ENCODE measurements around the gene MAPT. TPM values are rescaled to one million over a fixed set of nuclear protein-coding genes. Genes with fewer than 3 reads are reported as not detected.

MAPT gene
- total RNA-seq (2021) (8.3 and 14.7 TPM in 2 replicates), Bru-seq, nascent RNA (percentile 40 among the genes with signal in this experiment), BruChase-seq, experiment 1, labeled RNA remaining after a 2-hour chase (percentile 49 among the genes with signal in this experiment), BruChase-seq, experiment 2, labeled RNA remaining after a 6-hour chase (percentile 49 among the genes with signal in this experiment)
- long read RNA-seq, full-length matches to known transcripts: 9 of 23 reads
- long read RNA-seq, partial matches to known transcripts: 2 of 23 reads
- long read RNA-seq, other reads (novel, unspliced or antisense): 12 of 23 reads

- peaks cover 25% of the 10 kb centered on the region for H3K27me3 ChIP-seq (replicated peaks; ENCODE audit: insufficient read depth, low read depth, low read length, poor library complexity)
- no peaks in the 10 kb centered on the region for H3K4me1 ChIP-seq (ENCODE audit: insufficient read depth, low read length, poor library complexity, severe bottlenecking)
- no peaks in the 10 kb centered on the region for H3K36me3 ChIP-seq (ENCODE audit: insufficient read depth, low read length, poor library complexity, severe bottlenecking)
- CTCF ChIA-PET: interaction anchor here (0.6 to 1.0 kb wide), 3 partner anchors 26 to 299 kb away, joined by 3 to 9 read pairs (median 4); partner anchors contain the start of gene KANSL1
- BruUV-seq (replicated peaks): no TSS peak
- POLR2A ChIA-PET (ENCODE audit: low non-redundant PET): no interaction called here
- no peak for TF ChIP-seq EZH2 (IDR thresholded peaks at IDR 0.05; ENCODE audit: borderline replicate concordance, low read depth, low read length, poor library complexity, severe bottlenecking)
- peak; percentile 46; the same call in 1 of the 2 replicates for TF ChIP-seq CTCF (conservative IDR thresholded peaks at IDR 0.05; ENCODE audit: low read depth, low read length)
- intact Hi-C loops (cut with micrococcal nuclease; ENCODE audit: unreplicated experiment): no loop called here
- peak within 1 kb of the TSS; percentile 60 for H3K4me3 ChIP-seq (ENCODE audit: low read depth, low read length, poor library complexity, severe bottlenecking)
- H3K9me3 ChIP-seq (ENCODE audit: low read depth, low read length, poor library complexity, severe bottlenecking): no peaks in the 10 kb centered on the region
- H3K27ac ChIP-seq (ENCODE audit: low read depth, low read length, poor library complexity, severe bottlenecking): no peak within 1 kb of the TSS
- DNase-seq (ENCODE audit: low spot score): peak; percentile 83
Measured at GRCh38 chr17:45894022-45894784, at the start of gene MAPT. Gene MAPT (plus strand): TSS chr17:45894554. CDS start chr17:45962338, 67,784 bp downstream.

DNA sequence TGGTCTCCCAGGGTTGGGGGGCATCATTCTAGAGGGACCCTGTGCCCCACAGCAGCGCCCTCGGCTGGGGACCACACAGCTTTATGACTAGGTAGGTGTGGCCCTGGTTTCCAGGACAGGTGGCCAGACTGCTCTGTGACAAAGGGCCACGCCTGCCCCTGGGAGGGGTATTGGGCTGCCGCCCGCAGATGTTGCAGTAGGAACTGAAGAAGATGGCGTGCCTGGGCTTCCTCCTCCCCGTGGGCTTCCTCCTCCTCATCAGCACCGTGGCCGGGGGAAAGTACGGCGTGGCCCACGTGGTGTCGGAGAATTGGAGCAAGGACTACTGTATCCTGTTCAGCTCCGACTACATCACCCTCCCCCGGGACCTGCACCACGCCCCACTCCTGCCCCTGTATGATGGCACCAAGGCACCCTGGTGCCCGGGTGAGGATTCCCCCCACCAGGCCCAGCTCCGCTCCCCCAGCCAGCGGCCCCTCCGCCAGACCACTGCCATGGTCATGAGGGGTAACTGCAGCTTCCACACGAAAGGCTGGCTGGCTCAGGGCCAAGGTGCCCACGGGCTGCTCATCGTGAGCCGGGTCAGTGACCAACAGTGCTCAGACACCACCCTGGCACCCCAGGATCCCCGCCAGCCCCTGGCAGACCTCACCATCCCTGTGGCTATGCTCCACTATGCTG, 49.5 kb upstream of the MAPT start, which contains the start of gene SPPL2C:
Gene SPPL2C, plus strand, starts transcription at position 187 of the 681 bp plus-strand sequence. Its CDS starts 26 bp downstream, at position 213.
- Histone ChIP-seq H3K27me3 (replicated peaks; ENCODE audit: insufficient read depth, low read depth, low read length, poor library complexity) (no peaks in the 10 kb centered on the region), H3K36me3 (ENCODE audit: insufficient read depth, low read length, poor library complexity, severe bottlenecking) (no peaks in the 10 kb centered on the region), H3K4me1 (ENCODE audit: insufficient read depth, low read length, poor library complexity, severe bottlenecking) (no peaks in the 10 kb centered on the region), H3K27ac (ENCODE audit: low read depth, low read length, poor library complexity, severe bottlenecking) (no peak within 1 kb of the TSS), H3K4me3 (ENCODE audit: low read depth, low read length, poor library complexity, severe bottlenecking) (no peak within 1 kb of the TSS), H3K9me3 (ENCODE audit: low read depth, low read length, poor library complexity, severe bottlenecking) (no peaks in the 10 kb centered on the region)
- TF ChIP-seq CTCF (conservative IDR thresholded peaks at IDR 0.05; ENCODE audit: low read depth, low read length) (no peak), EZH2 (IDR thresholded peaks at IDR 0.05; ENCODE audit: borderline replicate concordance, low read depth, low read length, poor library complexity, severe bottlenecking) (no peak)
- intact Hi-C loops (cut with micrococcal nuclease; ENCODE audit: unreplicated experiment): no loop called here
- CTCF ChIA-PET: no interaction called here
- no TSS peak for BruUV-seq (replicated peaks)
- DNase-seq (ENCODE audit: low spot score): no peak
- POLR2A ChIA-PET (ENCODE audit: low non-redundant PET): no interaction called here

GRCh38 chr17:45845376-45846185, 48.8 kb upstream of the MAPT start:
- no peak overlapping the region for H3K27ac ChIP-seq (ENCODE audit: low read depth, low read length, poor library complexity, severe bottlenecking)
- BruUV-seq (replicated peaks): no TSS peak
- no peaks in the 10 kb centered on the region for H3K36me3 ChIP-seq (ENCODE audit: insufficient read depth, low read length, poor library complexity, severe bottlenecking)
- no peaks in the 10 kb centered on the region for H3K27me3 ChIP-seq (replicated peaks; ENCODE audit: insufficient read depth, low read depth, low read length, poor library complexity)
- no peak overlapping the region for H3K4me3 ChIP-seq (ENCODE audit: low read depth, low read length, poor library complexity, severe bottlenecking)
- no peaks in the 10 kb centered on the region for H3K4me1 ChIP-seq (ENCODE audit: insufficient read depth, low read length, poor library complexity, severe bottlenecking)
- H3K9me3 ChIP-seq (ENCODE audit: low read depth, low read length, poor library complexity, severe bottlenecking): no peaks in the 10 kb centered on the region
- ChIA-PET CTCF (no interaction called here), POLR2A (ENCODE audit: low non-redundant PET) (no interaction called here)
- no peak for DNase-seq (ENCODE audit: low spot score)
- intact Hi-C loops (cut with micrococcal nuclease; ENCODE audit: unreplicated experiment): no loop called here
- TF ChIP-seq CTCF (conservative IDR thresholded peaks at IDR 0.05; ENCODE audit: low read depth, low read length) (no peak), EZH2 (IDR thresholded peaks at IDR 0.05; ENCODE audit: borderline replicate concordance, low read depth, low read length, poor library complexity, severe bottlenecking) (no peak)

Data from A673 (cell line).